OCI-LY1 (cell line): ENCODE data around the gene SHC1.

ENCODE experiments used
- EZH2 ChIP-seq: fragments of 200-600 bp; sonication (generic), shearing (Covaris generic); IDR thresholded peaks from 2 replicates; pipeline ENCODE4 v1.8.0; 2017; ENCODE audit warnings: borderline replicate concordance, mixed run types, mild to moderate bottlenecking, antibody characterized with exemption, low read length, moderate library complexity, mixed read lengths
- TF ChIP-seq, protein P1 (sequence below): fragments of 200-600 bp; sonication (generic), shearing (Covaris generic); IDR thresholded peaks from 2 replicates; pipeline ENCODE4 v1.5.1; 2017; ENCODE audit warnings: mild to moderate bottlenecking, antibody characterized with exemption, low read length, moderate library complexity, mixed read lengths

DNA sequence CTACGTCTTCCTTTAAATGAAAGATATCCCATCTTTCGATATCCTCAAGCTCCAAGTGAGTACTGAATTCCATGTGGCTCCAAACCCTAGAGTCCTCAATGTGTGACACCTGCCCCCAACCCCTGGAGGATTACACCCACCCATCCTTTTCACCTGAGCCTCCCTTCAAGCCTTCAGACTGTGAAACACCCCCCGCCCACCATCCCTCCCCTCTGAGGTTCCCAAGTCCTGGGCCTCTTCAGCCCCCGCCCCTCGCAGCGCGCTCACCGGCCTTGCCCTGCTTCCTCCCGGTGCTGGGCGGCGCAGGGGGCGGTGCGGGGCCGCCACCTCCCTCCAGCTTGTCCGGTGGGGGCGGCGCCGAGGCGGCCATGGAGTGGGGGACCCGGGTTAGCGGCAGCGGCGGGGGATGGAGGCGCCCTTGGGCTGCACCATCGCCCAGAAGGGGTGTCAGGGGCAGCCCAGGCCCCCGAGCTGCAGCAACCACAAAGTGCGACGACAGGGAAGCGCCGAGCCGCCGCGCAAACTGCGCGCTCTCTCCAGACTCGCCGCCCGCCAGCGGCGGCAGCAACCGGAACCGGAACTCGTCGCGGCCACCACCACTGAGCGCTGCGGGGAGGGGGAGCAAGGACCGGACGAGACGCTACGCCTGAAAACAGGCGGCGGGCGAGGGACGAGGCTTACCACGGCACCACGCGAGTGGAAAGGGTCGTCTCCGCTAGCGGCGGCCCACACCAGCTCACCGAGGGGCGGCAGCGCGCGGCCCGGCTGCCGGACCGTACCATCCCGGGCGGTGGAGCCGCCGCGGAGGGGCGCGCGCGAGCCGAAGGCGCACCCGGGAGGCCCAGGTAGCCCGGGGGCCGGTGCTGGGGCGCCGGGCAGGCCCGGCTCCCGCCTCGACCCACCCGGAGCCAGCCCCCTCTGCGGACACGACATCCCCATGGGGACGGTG is 9.1 kb downstream of the SHC1 start, which contains the start of gene PYGO2:
- TF ChIP-seq, protein P1, sequence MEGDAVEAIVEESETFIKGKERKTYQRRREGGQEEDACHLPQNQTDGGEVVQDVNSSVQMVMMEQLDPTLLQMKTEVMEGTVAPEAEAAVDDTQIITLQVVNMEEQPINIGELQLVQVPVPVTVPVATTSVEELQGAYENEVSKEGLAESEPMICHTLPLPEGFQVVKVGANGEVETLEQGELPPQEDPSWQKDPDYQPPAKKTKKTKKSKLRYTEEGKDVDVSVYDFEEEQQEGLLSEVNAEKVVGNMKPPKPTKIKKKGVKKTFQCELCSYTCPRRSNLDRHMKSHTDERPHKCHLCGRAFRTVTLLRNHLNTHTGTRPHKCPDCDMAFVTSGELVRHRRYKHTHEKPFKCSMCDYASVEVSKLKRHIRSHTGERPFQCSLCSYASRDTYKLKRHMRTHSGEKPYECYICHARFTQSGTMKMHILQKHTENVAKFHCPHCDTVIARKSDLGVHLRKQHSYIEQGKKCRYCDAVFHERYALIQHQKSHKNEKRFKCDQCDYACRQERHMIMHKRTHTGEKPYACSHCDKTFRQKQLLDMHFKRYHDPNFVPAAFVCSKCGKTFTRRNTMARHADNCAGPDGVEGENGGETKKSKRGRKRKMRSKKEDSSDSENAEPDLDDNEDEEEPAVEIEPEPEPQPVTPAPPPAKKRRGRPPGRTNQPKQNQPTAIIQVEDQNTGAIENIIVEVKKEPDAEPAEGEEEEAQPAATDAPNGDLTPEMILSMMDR = peak; percentile 80
- TF ChIP-seq EZH2 = no peak
